Measurements from ENCODE around the gene SIMC1. TPM values are rescaled to one million over a fixed set of nuclear protein-coding genes. Genes with fewer than 3 reads are reported as not detected.
A peak's percentile ranks its signal among the peaks of the same experiment; 100 is the strongest.

The SIMC1 gene
- total RNA-seq, 1 donor from 2014 or later = 10.4 TPM

DNA sequence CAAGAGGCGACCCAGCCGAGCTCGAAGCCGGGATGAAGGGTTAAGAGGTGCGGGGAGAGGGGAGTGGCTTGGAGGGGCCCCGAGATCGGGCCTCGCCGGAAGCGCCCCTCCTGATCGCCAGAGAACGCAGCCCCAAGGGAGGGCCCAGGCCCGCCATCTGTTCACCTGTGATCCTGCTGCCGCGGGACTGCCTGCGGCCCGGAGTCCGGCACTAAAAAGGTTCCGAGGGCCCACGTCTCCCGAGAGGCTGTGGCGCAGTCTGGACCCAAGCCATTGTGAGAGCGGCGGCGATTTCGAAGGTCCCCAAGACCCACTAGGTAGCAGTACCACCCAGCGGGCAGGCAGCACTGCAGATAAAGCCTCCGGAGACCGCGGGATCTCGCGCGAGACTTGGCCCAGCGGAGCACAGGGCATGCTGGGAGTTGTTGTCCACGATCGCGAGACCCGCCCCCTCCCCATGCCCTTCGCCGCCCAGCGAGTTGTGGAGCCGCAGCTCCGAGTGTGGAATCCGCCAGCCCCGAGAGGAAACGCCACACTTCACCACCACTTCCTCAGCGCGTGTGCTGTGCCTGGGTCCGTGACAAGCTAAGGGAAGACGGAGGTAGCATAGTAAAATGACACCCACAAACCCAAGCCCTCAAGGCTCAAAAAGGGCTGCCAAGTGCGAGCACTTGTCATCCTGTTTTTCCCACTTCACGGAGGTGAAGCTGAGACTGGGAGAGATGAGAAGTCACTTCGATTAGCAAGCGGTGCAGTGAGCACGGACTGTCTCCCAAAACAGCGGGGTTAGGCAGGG is 123.4 kb downstream of the SIMC1 start, which contains the start of gene KIAA1191:
TSS of gene KIAA1191 (minus strand) at position 328 of the 796 bp plus-strand sequence. CDS start 2,256 bp downstream, outside the sequence.
- peak within 1 kb of the TSS; percentile 90 for H3K4me3 ChIP-seq (ENCODE audit: insufficient read depth, low read depth, low read length)
- H3K27ac ChIP-seq (ENCODE audit: low read depth, low read length) = peak within 1 kb of the TSS; percentile 67
- Mint-ChIP-seq H3K4me1 (ENCODE audit: low read depth, unreplicated experiment) (peaks cover 6% of the 10 kb centered on the region), H3K27ac (ENCODE audit: unreplicated experiment) (peak within 1 kb of the TSS; percentile 90), H3K27me3 (ENCODE audit: low read depth, unreplicated experiment) (peaks cover 3% of the 10 kb centered on the region), H3K9me3 (ENCODE audit: unreplicated experiment) (no peaks in the 10 kb centered on the region), H3K4me3 (ENCODE audit: unreplicated experiment) (peak within 1 kb of the TSS; percentile 96), H3K36me3 (ENCODE audit: low read depth, unreplicated experiment) (peaks cover 2% of the 10 kb centered on the region)
- no peaks in the 10 kb centered on the region for H3K9me3 ChIP-seq (ENCODE audit: insufficient read depth, low read depth, low read length)
- FAIRE-seq (no peak), DNase-seq (ENCODE audit: low read depth) (peak; percentile 81)
- H3K4me1 ChIP-seq (ENCODE audit: insufficient read depth, low read length) = peaks cover 18% of the 10 kb centered on the region
- H3K4me2 ChIP-seq (ENCODE audit: low read length) = peak within 1 kb of the TSS; percentile 90
- H2AFZ ChIP-seq (ENCODE audit: low read depth, low read length) = peak within 1 kb of the TSS; percentile 94
- peak within 1 kb of the TSS; percentile 98 for H3K9ac ChIP-seq (ENCODE audit: low read length)
- peaks cover 52% of the 10 kb centered on the region for H3K79me2 ChIP-seq (ENCODE audit: insufficient read depth, low read length)
- TF ChIP-seq, protein P1, sequence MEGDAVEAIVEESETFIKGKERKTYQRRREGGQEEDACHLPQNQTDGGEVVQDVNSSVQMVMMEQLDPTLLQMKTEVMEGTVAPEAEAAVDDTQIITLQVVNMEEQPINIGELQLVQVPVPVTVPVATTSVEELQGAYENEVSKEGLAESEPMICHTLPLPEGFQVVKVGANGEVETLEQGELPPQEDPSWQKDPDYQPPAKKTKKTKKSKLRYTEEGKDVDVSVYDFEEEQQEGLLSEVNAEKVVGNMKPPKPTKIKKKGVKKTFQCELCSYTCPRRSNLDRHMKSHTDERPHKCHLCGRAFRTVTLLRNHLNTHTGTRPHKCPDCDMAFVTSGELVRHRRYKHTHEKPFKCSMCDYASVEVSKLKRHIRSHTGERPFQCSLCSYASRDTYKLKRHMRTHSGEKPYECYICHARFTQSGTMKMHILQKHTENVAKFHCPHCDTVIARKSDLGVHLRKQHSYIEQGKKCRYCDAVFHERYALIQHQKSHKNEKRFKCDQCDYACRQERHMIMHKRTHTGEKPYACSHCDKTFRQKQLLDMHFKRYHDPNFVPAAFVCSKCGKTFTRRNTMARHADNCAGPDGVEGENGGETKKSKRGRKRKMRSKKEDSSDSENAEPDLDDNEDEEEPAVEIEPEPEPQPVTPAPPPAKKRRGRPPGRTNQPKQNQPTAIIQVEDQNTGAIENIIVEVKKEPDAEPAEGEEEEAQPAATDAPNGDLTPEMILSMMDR (IDR thresholded peaks at IDR 0.05; ENCODE audit: insufficient read depth, low read depth, low read length) = no peak
- no peak for TF ChIP-seq EZH2 (IDR thresholded peaks at IDR 0.05; ENCODE audit: insufficient read depth, low read length)
- H4K20me1 ChIP-seq (ENCODE audit: insufficient read depth, low read length) = peaks cover 27% of the 10 kb centered on the region
- H3K36me3 ChIP-seq (ENCODE audit: insufficient read depth, low read length) = peaks cover 6% of the 10 kb centered on the region
- no peaks in the 10 kb centered on the region for H3K27me3 ChIP-seq (ENCODE audit: insufficient read depth, low read length)

DNA sequence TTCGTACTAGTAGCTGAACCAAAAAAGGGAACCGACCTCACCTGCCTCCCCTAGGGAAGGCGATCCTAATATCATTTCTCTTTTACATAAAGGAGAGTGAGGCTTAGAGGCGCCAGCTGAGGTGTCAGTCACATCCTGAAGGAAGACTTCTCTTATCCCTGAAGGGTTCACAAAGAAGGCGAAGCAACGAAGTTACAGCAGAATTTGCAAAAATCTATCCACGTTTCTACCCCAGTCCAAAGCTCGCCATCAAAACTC is 123.9 kb downstream of the SIMC1 start:
- FAIRE-seq (no peak), DNase-seq (ENCODE audit: low read depth) (no peak)
- Histone ChIP-seq H3K27me3 (ENCODE audit: insufficient read depth, low read length) (no peaks in the 10 kb centered on the region), H3K9me3 (ENCODE audit: insufficient read depth, low read depth, low read length) (no peaks in the 10 kb centered on the region), H4K20me1 (ENCODE audit: insufficient read depth, low read length) (peaks cover 23% of the 10 kb centered on the region), H3K4me3 (ENCODE audit: insufficient read depth, low read depth, low read length) (peak overlapping the region; percentile 90), H2AFZ (ENCODE audit: low read depth, low read length) (peak overlapping the region; percentile 94), H3K79me2 (ENCODE audit: insufficient read depth, low read length) (peaks cover 49% of the 10 kb centered on the region), H3K36me3 (ENCODE audit: insufficient read depth, low read length) (peaks cover 6% of the 10 kb centered on the region), H3K4me1 (ENCODE audit: insufficient read depth, low read length) (peaks cover 18% of the 10 kb centered on the region), H3K27ac (ENCODE audit: low read depth, low read length) (no peak overlapping the region), H3K4me2 (ENCODE audit: low read length) (peak overlapping the region; percentile 90), H3K9ac (ENCODE audit: low read length) (peak overlapping the region; percentile 98)
- H3K27me3 Mint-ChIP-seq (ENCODE audit: low read depth, unreplicated experiment) = peaks cover 3% of the 10 kb centered on the region
- H3K27ac Mint-ChIP-seq (ENCODE audit: unreplicated experiment) = no peak overlapping the region
- TF ChIP-seq, protein P1 (IDR thresholded peaks at IDR 0.05; ENCODE audit: insufficient read depth, low read depth, low read length) = no peak
- TF ChIP-seq EZH2 (IDR thresholded peaks at IDR 0.05; ENCODE audit: insufficient read depth, low read length) = no peak
- H3K9me3 Mint-ChIP-seq (ENCODE audit: unreplicated experiment) = no peaks in the 10 kb centered on the region
- peaks cover 8% of the 10 kb centered on the region for H3K4me1 Mint-ChIP-seq (ENCODE audit: low read depth, unreplicated experiment)
- peak overlapping the region; percentile 96 for H3K4me3 Mint-ChIP-seq (ENCODE audit: unreplicated experiment)
- H3K36me3 Mint-ChIP-seq (ENCODE audit: low read depth, unreplicated experiment) = peaks cover 3% of the 10 kb centered on the region
